Osteoblast (primary cell): ENCODE results near the gene RBM45. TPM values are rescaled to one million over a fixed set of nuclear protein-coding genes. Genes with fewer than 3 reads are reported as not detected.
A peak's percentile ranks its signal among the peaks of the same experiment; 100 is the strongest.

ENCODE experiments used
- DNase-seq: peaks from one replicate; pipeline ENCODE4 v3.0.0; 2011; ENCODE audit warnings: low spot score, mixed read lengths; ENCODE audit not compliant: insufficient read length; ENCODE audit errors: missing footprints
- H2AFZ ChIP-seq: 2 replicates; pipeline ENCODE4 v1.6.0; 2011; ENCODE audit warnings: mild to moderate bottlenecking, low read length
- H3K27ac ChIP-seq: 2 replicates; pipeline ENCODE4 v1.5.1; 2011; ENCODE audit warnings: mild to moderate bottlenecking, low read depth, low read length, moderate library complexity
- H3K27me3 ChIP-seq: 2 replicates; pipeline ENCODE4 v1.6.0; 2012; ENCODE audit warnings: mild to moderate bottlenecking, control low read depth, inconsistent platforms, low read length, moderate library complexity; ENCODE audit not compliant: insufficient read depth
- H3K36me3 ChIP-seq: 2 replicates; pipeline ENCODE4 v1.5.1; 2011; ENCODE audit warnings: mild to moderate bottlenecking, low read length, control low read depth, moderate library complexity; ENCODE audit not compliant: insufficient read depth
- H3K4me1 ChIP-seq: 2 replicates; pipeline ENCODE4 v1.5.1; 2011; ENCODE audit warnings: mild to moderate bottlenecking, low read length, control low read depth, moderate library complexity; ENCODE audit not compliant: insufficient read depth
- H3K4me2 ChIP-seq: 2 replicates; pipeline ENCODE4 v1.6.0; 2011; ENCODE audit warnings: mild to moderate bottlenecking, low read length; ENCODE audit not compliant: insufficient read depth
- H3K4me3 ChIP-seq: fragments of 200-600 bp; sonication (generic); 3 replicates; pipeline ENCODE4 v1.5.1; 2012; ENCODE audit warnings: mild to moderate bottlenecking, low read length, inconsistent platforms; ENCODE audit not compliant: insufficient read depth
- H3K79me2 ChIP-seq: 2 replicates; pipeline ENCODE4 v1.6.0; 2012; ENCODE audit warnings: mild to moderate bottlenecking, low read length, control low read depth, inconsistent platforms; ENCODE audit not compliant: insufficient read depth
- H3K9me3 ChIP-seq: 2 replicates; pipeline ENCODE4 v1.5.1; 2011; ENCODE audit warnings: low read depth, low read length, control low read depth
- H4K20me1 ChIP-seq: 2 replicates; pipeline ENCODE4 v1.6.0; 2012; ENCODE audit warnings: mild to moderate bottlenecking, low read length, control low read depth; ENCODE audit not compliant: insufficient read depth
- CTCF ChIP-seq: IDR thresholded peaks from 2 replicates; pipeline ENCODE4 v1.5.1; 2011; ENCODE audit warnings: mild to moderate bottlenecking, low read depth, low read length, moderate library complexity; ENCODE audit errors: extremely low read depth
- total RNA-seq: library from RNA; depleted of rRNA; stranded (reverse); fragments of >200 nt; gene quantifications from 2 replicates; pipeline ENCODE4 v1.2.3, GENCODE V29; 2012

RBM45 gene
- total RNA-seq, 1 donor, result 19.9 TPM

GRCh38 chr2:178119179-178119922, 7.1 kb downstream of the RBM45 start:
- DNase-seq, result peak; percentile 26
- no peak overlapping the region for H3K27ac ChIP-seq
- peaks cover 21% of the 10 kb centered on the region for H3K36me3 ChIP-seq
- H3K79me2 ChIP-seq, result peaks cover 3% of the 10 kb centered on the region
- TF ChIP-seq CTCF, result no peak
- no peak overlapping the region for H3K4me2 ChIP-seq
- no peaks in the 10 kb centered on the region for H4K20me1 ChIP-seq
- H3K4me1 ChIP-seq, result no peaks in the 10 kb centered on the region
- no peak overlapping the region for H3K4me3 ChIP-seq
- H3K9me3 ChIP-seq, result no peaks in the 10 kb centered on the region
- H2AFZ ChIP-seq, result no peak overlapping the region
- no peaks in the 10 kb centered on the region for H3K27me3 ChIP-seq

DNA sequence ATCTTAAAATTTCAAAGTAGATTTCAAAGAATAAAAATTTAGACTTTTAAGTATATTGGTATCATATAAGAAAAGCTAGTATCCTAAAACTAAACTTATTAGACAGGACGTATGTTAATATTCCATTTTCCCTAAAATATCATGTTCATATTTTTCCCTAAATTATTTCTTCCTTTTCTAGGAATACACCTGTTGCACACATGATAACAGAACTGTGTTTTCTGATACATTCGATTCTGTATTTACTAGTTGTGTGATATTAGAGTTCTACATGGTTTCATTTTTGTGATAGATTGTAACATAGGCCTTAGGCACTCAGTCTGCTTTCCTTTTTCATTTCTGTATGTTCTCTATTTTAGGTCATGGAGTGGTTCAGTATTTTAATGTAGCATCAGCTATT, 10.9 kb downstream of the RBM45 start:
- TF ChIP-seq CTCF, result no peak
- H4K20me1 ChIP-seq, result no peaks in the 10 kb centered on the region
- H3K4me2 ChIP-seq, result no peak overlapping the region
- DNase-seq, result no peak
- no peaks in the 10 kb centered on the region for H3K27me3 ChIP-seq
- H3K27ac ChIP-seq, result no peak overlapping the region
- H3K79me2 ChIP-seq, result no peaks in the 10 kb centered on the region
- H3K36me3 ChIP-seq, result peaks cover 29% of the 10 kb centered on the region
- H3K9me3 ChIP-seq, result no peaks in the 10 kb centered on the region
- no peaks in the 10 kb centered on the region for H3K4me1 ChIP-seq
- H2AFZ ChIP-seq, result no peak overlapping the region
- no peak overlapping the region for H3K4me3 ChIP-seq

GRCh38 chr2:178125125-178125524, 12.9 kb downstream of the RBM45 start:
- Histone ChIP-seq H4K20me1 (no peaks in the 10 kb centered on the region), H3K27me3 (no peaks in the 10 kb centered on the region), H2AFZ (no peak overlapping the region), H3K4me2 (no peak overlapping the region), H3K4me3 (no peak overlapping the region), H3K4me1 (no peaks in the 10 kb centered on the region), H3K27ac (no peak overlapping the region), H3K36me3 (peaks cover 29% of the 10 kb centered on the region), H3K79me2 (no peaks in the 10 kb centered on the region), H3K9me3 (no peaks in the 10 kb centered on the region)
- DNase-seq, result no peak
- no peak for TF ChIP-seq CTCF

DNA sequence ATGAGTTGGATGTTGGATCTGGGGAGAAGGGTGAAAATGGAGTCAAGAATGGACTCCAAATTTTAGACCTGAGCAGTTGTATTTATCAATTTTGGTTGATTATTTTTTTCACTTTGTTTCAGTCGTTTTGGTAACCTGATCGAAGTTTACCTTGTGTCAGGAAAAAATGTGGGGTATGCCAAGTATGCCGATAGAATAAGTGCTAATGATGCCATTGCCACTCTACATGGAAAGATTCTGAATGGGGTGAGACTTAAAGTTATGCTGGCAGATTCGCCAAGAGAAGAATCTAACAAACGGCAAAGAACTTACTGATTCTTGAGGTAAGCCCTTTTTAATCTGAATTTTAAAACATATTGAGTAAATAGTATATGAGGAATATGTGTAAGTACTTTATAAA, 13.6 kb downstream of the RBM45 start:
- Histone ChIP-seq H3K27me3 (no peaks in the 10 kb centered on the region), H3K79me2 (no peaks in the 10 kb centered on the region), H3K27ac (no peak overlapping the region), H3K4me2 (no peak overlapping the region), H3K9me3 (no peaks in the 10 kb centered on the region), H3K36me3 (peaks cover 29% of the 10 kb centered on the region), H4K20me1 (no peaks in the 10 kb centered on the region), H3K4me3 (no peak overlapping the region), H3K4me1 (no peaks in the 10 kb centered on the region), H2AFZ (no peak overlapping the region)
- no peak for DNase-seq
- no peak for TF ChIP-seq CTCF
